ENCODE results near the gene HGFAC.
A peak's percentile ranks its signal among the peaks of the same experiment; 100 is the strongest.
"Not testable (repeated sequence)": the region's sequence is repeated elsewhere in the genome, so short reads cannot be mapped to it uniquely, and the experiment has no call there.

HGFAC gene

DNA sequence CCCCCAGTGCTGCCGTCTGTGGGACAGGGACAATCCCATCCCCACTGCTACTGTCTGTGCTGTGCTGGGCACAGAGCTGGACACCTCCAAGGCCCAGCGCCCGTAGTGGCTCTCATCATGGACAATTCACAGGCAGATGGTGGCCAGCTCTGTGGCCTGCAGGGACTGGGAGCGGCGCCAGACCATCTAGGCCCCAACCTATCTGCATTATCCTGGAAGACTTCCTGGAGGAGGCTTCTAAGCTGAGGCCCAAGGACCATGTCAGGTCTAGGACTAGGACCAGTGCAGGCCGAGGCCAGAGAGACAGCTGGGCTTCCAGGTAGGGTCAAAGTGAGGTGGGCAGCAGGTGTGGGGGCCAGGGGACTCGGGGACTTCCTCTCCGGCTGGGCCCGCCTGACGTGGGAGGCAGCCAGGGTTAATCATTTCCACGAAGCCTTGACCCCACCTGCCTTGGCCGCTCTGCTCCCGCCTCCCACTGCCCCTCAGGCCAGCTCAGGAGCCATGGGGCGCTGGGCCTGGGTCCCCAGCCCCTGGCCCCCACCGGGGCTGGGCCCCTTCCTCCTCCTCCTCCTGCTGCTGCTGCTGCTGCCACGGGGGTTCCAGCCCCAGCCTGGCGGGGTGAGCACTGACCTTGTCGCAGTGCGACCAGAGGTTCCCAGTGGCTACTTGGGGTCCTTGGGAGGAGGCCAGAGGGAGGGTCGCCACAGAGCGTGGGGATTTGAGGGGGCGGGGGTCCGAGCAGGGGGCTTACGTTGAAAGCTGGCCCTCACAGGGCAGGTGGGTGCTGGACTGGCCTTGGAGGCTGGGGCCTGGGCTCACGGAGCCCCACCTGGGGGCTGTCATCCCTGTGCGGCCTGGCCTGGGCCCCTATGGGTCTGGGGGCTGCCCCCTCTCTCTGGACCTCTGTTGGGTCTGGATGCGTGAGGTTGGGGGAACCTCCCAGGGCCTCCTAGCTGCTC, at the start of gene HGFAC:
Gene HGFAC (plus strand): TSS at position 468 of the 959 bp plus-strand sequence. CDS start 34 bp downstream, at position 502.
- no peak for DNase-seq

GRCh38 chr4:3392321-3392720, 49.4 kb upstream of the HGFAC start:
- no peak for DNase-seq

- no peak for DNase-seq
Observed at GRCh38 chr4:3393171-3393570, 48.6 kb upstream of the HGFAC start.

DNA sequence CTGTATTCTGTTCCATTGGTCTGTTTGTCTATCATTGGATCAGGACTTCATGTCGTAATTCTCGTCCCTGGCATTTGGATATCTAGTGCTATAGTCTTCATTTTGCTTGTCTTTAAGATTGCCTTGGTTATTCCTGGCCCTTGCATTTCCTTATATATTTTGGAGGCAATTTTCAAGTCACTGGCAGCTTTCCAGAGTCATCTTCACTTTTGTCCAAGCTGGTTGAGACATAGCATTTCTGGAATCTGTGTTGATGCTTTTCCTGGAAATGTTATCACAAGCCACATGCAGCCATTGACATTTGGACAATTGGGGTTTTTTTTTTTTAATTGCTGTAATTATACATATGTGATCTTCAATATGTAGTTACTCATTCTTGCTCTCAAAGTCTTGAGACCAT, 45.2 kb upstream of the HGFAC start:
- DNase-seq, result no peak

- peak; percentile 39 for DNase-seq
Observed at GRCh38 chr4:3397128-3397527, 44.6 kb upstream of the HGFAC start.

DNA sequence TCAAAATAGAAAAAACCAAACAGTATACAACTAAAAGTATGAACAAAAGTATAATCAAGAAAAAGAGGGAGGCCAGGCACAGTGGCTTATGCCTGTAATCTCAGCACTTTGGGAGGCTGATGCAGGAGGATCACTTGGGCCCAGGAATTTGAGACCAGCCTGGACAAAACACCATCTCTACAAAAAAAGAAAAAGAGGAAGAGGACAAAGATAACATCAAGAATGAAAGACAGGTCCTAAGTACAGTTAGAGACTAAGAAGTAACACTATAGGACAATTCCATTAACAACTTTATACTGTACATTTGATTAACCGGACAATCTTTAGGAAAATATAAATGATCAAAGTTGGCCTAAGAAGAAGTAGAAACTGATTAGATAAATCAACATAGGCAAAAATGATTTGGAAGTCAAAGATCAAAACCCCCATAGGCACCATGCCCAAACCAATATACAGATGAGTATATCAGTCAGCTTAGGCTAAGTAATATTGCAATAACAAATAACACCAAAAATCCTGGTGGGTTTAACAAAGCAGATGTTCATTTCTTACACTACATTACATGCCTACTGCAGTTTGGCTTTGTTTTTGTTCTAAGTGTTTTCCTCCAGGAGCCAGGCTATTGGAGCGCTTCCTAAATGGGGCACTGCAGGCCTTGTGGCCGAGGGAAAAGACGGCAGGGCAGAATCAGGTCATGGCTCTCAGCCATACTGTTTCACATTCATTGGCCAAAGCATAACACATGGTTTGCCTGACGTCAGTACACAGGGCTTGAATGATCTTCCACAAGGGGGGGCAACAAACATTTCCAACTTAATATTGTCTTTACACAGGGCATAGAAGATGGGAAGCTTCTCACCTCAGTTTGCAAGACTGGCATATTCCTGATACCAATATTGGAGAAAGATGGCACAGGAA, 42.2 kb upstream of the HGFAC start:
- no peak for DNase-seq

GRCh38 chr4:3401436-3402171, 40.2 kb upstream of the HGFAC start:
- DNase-seq, result no peak

DNA sequence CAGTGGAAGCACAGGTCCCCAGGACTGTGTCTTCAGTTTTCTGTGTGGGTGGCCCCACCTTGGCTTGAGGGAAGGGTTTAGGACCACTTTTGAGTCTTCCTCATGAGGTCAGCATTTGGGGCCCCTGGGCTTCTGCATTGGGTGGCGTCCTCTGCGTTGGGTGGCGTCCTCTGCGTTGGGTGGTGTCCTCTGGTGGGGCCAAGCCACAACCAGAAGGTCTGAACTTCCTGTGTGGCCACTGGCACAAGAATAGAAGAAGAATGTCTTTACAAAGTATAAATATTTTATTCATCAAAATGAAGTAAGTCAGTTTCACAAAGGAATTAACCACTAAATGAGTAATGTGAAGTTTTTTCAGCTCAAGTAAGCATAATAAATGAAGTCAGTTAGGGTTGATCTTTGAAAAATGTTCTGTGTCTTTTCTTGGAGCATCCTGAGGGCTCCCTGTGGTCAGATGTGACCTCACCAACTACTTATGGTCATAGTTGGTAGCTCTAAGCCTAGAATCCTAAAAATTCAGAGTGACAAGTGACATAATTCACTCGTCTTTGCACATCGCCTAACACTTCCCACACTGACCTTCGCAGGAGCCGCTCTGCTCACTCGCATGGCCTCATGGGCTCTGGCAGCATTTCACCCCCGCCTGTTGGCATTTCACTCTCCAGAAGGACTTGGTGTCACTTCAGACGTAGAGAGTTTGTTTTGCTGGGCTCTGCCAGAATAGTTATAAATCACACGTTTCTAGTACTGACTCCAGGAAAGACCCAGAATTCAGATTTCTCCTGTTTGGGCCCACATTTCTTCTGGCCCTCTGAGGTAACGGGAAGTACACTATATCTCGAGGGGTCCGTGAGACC, 39.0 kb upstream of the HGFAC start:
- DNase-seq, result no peak

DNA sequence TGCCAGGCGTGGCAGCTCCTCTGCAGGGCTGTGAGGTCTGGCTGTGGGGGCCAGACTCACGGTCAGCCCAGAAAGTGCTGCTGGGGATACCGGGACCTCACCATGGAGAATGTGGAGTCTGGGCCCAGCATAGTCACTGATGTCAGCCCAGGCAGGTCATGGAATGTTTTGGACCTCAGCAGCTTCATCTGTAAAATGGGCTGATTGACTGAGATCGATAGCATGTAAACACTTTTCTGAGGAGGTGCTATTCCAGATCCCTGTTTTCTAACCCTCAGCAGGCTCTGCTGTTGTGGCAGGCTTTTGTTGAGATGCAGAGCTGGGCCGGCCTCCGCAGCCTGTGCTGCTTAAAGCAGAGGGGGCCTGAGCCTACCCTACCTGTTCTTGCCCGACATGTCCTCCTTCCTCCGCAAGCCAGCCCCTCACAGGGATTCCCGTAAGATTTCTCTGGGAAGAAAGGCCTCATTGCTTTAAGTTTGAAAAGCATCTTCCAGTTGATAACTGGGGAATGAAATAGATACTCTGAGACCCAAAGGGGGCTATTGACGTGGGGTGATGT, 38.3 kb upstream of the HGFAC start:
- no peak for DNase-seq

DNA sequence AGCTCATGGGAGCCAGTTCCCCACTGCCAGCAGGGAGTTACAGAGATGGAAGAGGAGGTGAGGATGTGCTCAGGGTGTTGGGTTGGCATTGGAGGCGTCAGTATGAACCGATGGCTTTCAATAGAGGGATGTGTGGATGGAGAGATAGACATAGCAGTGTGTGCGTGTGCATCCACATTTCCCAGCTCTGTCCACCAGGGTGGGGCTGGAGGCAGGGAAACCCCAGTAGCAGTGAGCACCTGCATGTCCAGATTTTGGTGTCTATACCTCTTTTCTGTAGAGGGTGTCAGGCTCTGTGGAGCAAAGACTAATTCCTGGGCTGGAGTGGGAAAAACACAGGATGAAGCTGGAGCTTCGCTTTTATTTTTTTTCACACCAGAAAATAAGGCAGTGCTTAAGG, 37.2 kb upstream of the HGFAC start:
- DNase-seq, result no peak

GRCh38 chr4:3405176-3405575, 36.6 kb upstream of the HGFAC start:
- no peak for DNase-seq

DNA sequence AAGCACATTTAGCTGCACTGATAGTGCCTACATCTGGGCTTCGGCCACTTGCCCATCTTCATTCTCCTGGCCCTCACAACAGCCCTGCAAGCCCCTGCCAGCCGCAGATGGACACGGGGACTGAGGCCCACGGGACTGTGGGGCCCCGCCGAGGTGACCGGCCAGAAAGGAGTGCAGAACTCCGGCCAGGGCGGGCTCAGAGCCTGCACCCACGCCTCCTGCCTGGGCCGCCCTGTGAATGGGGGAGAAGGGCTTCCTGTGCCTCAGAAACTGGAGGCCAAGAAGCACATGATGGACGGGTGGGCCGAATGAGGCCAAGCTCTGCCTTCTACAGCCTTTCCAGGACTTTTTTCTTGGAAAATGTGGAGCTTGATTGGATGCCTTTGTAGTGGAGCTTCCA, 35.7 kb upstream of the HGFAC start:
- DNase-seq, result no peak

DNA sequence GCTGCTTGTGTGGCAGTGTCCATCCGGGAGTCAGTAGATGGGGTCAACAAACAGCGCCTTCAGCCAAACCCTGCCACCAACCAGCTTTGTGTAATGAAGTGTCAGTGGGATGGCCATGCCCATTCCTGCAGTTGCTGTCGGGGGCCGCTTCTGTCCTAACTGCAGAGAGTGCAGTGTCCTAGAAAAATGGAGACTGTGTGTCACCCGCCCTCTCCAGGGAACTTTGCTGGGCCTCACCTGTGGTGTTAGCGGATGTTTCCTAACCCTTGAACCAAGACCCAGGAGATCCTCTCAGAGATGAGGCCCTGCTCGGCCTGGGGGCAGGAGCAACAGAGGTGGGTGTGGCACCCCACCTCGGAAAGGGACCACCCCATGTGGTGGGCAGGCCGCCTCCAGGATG, 35.3 kb upstream of the HGFAC start:
- no peak for DNase-seq

DNA sequence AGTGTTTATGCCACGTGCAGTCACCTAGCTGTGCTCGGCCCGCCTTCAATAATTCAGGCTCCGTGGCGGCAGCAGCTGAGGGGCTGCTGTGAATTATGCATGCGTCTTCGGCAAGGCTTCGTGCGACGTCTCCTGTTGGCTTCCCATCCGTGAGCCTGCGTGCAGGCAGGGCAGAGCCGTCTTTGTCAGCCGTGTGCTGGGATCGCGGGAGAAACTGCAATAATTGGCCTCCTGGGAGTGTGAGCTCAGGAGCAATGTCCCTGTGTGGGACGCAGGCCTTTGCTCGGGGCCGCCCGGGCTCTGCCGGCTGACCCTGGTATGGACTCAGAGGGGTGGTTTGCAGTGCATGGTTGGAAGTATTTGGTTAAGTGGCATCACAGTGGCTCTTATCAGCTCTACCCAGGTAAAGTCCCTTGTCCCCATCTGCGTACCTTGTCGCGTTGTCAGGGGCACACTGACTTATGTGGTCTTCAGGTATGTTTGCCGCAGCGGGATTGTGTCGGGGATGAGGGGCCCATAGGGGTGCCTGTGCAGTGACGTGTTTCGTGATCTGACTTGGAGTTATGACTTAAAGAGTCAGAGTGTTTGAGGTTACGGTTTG, 34.5 kb upstream of the HGFAC start:
- no peak for DNase-seq

DNA sequence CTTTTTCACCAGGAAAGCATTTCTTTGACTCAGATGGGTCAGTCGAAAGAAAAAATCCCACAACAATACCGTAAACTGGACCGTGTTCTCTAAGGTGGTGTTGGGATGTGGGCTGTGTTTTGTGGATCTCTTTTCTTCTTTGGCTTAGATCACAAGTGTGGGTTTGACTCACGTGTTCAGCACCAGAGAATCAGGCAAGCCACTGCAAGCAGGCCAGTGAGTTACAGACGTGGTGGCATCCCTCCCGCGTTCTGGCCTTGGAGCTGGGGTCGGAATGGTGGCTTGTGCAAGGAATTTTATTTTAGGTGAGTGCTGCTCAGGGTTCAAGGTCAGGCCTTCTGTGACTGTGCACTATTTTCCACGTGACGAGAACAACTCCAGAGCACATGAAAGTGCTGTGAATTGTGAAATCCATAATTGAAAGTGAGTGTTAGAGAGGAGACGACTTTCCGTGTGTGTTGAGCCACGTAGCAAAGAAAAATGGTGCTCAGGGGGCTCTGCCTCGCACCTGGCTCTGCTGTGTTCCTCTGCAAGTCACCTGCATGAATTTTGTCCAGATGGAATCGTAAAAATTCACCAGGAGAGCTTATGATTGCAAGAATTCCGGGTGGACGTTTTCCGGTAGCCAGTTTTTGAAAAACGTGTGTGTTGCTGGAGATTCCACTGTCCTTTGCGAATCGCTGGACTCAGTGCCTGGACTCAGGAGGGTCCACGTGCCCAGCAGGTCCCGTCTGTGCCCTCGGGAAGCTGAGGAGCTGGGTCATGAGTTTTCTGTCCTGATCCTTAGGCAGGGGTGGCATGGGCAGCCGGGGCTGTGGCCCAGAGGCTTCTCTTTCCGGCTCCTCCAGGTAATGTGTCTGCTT, 33.6 kb upstream of the HGFAC start:
- no peak for DNase-seq

- no peak for DNase-seq
Observed at GRCh38 chr4:3408793-3409330, 32.9 kb upstream of the HGFAC start.

DNA sequence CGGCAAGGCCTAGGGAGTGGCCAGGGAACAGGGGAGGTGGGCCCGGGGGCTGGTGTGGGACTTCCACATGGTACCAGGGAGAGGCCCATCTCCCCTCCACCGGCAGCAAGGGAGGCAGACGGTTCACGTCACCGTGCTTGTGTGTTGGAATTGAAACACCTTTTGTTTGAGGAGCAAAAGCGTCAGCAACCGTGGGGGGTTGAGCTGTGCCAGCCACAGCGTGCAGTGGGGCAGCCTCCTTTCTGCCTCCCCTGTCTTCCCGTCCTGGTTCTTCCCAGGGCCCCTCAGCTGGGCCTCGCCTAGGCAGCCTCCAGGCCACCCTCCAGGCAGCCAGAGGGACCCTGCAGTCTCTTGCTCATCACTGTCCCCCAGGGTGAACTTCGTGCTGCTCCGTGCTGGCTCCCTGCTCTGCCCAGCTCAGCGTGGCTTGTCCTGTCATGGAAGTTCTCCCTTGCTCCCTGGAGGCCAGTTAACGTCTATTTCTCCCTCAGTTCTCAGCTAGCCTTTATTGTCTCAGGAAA, 32.1 kb upstream of the HGFAC start:
- DNase-seq, result no peak

DNA sequence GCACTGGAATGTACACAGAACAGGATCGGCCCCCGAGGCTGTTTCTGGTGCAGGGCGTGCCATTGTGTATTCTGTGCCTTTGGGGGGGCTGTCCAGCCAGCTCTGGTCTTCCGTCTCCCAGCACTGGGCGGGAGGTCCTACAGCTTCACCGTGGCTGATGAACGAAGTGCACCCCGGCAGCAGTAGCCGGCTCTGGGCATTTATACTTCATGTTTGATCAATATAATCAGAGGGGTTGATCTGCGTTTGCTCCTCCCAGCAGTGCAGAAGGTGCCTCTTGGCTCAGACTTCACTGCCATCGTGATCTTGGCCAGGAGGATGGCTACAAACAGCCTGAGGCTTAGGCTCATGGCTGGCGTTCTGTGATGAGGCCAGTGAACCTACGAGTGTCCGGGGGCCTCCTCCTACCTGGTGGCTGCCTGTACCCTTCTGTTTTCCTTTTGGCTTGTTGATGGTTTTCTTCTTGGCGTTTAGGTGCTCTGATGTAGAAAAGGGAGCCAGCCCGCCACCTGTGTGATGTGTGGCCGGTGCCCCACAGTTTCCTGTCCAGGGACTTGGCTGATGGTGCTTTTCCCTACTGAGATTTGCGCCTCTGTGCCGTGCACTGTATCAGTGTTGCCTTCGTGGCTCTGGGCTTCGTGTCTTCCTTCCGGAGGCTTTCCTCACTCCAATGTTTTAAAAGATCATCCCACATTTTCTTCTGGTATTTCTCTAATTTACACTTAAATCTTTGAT, 31.2 kb upstream of the HGFAC start:
- DNase-seq, result no peak

- DNase-seq, result not testable (repeated sequence)
Observed at GRCh38 chr4:3411190-3411589, 30.6 kb upstream of the HGFAC start.

Measured in right forelimb (tissue), 1 donor.